Measurements from ENCODE around the gene NPR1. TPM values are rescaled to one million over a fixed set of nuclear protein-coding genes. Genes with fewer than 3 reads are reported as not detected.

NPR1 gene
- total RNA-seq, 3 donors from 2014 or later: 0.16 to 0.26 (median 0.23) TPM

DNA sequence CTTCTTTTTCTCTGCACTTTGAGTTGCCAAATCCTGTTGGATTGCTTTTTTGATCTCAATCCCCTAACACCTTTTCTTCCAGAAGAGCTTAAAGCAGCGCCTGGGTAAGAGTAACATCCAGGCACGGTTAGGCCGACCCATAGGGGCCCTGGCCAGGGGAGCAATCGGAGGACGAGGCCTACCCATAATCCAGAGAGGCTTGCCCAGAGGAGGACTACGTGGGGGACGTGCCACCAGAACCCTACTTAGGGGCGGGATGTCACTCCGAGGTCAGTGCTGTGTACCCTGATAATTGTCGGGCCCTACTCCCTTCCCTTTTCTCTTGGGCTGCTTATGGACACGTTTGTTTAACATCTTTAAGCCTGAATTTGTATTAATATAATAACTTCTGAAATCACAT, 36.3 kb upstream of the NPR1 start:
- Mint-ChIP-seq H3K4me1 (ENCODE audit: low read depth) (peaks cover 59% of the 10 kb centered on the region), H3K4me3 (no peak overlapping the region), H3K27me3 (ENCODE audit: low read depth) (no peaks in the 10 kb centered on the region), H3K9me3 (no peaks in the 10 kb centered on the region), H3K36me3 (ENCODE audit: insufficient read depth) (peaks cover 57% of the 10 kb centered on the region)
- ATAC-seq (no peak), DNase-seq (no peak)

GRCh38 chr1:153643100-153643499, 35.4 kb upstream of the NPR1 start:
- Mint-ChIP-seq H3K4me1 (ENCODE audit: low read depth) (peaks cover 58% of the 10 kb centered on the region), H3K4me3 (no peak overlapping the region)
- DNase-seq: no peak

GRCh38 chr1:153643816-153644215, 34.7 kb upstream of the NPR1 start:
- no peak for ATAC-seq
- no peaks in the 10 kb centered on the region for H3K9me3 Mint-ChIP-seq
- peaks cover 55% of the 10 kb centered on the region for H3K36me3 Mint-ChIP-seq (ENCODE audit: insufficient read depth)
- no peak for DNase-seq
- H3K4me3 Mint-ChIP-seq: no peak overlapping the region
- H3K4me1 Mint-ChIP-seq (ENCODE audit: low read depth): peaks cover 62% of the 10 kb centered on the region
- H3K27me3 Mint-ChIP-seq (ENCODE audit: low read depth): no peaks in the 10 kb centered on the region

More at GRCh38 chr1:153643100-153643499, 35.4 kb upstream of the NPR1 start:
- peaks cover 55% of the 10 kb centered on the region for H3K36me3 Mint-ChIP-seq (ENCODE audit: insufficient read depth)
- no peaks in the 10 kb centered on the region for H3K9me3 Mint-ChIP-seq
- no peaks in the 10 kb centered on the region for H3K27me3 Mint-ChIP-seq (ENCODE audit: low read depth)
- ATAC-seq: no peak

- Mint-ChIP-seq H3K36me3 (ENCODE audit: insufficient read depth) (peaks cover 45% of the 10 kb centered on the region), H3K27me3 (ENCODE audit: low read depth) (no peaks in the 10 kb centered on the region), H3K4me3 (no peak overlapping the region), H3K4me1 (ENCODE audit: low read depth) (peaks cover 65% of the 10 kb centered on the region), H3K9me3 (no peaks in the 10 kb centered on the region)
- no peak for ATAC-seq
- DNase-seq: no peak
Observed at GRCh38 chr1:153646672-153647345, 31.7 kb upstream of the NPR1 start.

DNA sequence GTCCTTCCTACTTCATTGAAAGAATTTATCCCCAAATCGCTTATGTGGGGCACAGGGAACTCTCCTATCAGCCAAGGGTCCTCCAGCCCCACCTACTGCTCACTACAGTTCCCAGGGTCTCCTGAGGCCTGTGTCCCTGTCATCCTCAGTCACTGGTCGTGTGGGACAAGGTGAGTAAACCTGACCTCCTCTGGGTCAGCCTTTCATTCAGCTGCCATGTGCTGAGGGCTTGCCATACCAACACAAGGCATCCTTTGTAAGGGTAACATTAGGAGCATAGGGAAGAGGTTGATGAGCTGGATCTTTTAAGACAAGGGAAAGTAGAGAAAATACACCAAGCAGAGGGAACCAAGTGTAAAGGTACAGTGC, 31.2 kb upstream of the NPR1 start:
- Mint-ChIP-seq H3K4me3 (no peak overlapping the region), H3K9me3 (no peaks in the 10 kb centered on the region), H3K27me3 (ENCODE audit: low read depth) (no peaks in the 10 kb centered on the region), H3K4me1 (ENCODE audit: low read depth) (peaks cover 61% of the 10 kb centered on the region), H3K36me3 (ENCODE audit: insufficient read depth) (peaks cover 40% of the 10 kb centered on the region)
- no peak for DNase-seq
- ATAC-seq: no peak

- peaks cover 58% of the 10 kb centered on the region for H3K4me1 Mint-ChIP-seq (ENCODE audit: low read depth)
- H3K27me3 Mint-ChIP-seq (ENCODE audit: low read depth): no peaks in the 10 kb centered on the region
- H3K4me3 Mint-ChIP-seq: no peak overlapping the region
- no peak for ATAC-seq
- H3K9me3 Mint-ChIP-seq: no peaks in the 10 kb centered on the region
- no peak for DNase-seq
- peaks cover 38% of the 10 kb centered on the region for H3K36me3 Mint-ChIP-seq (ENCODE audit: insufficient read depth)
Observed at GRCh38 chr1:153648000-153648643, 30.4 kb upstream of the NPR1 start.

DNA sequence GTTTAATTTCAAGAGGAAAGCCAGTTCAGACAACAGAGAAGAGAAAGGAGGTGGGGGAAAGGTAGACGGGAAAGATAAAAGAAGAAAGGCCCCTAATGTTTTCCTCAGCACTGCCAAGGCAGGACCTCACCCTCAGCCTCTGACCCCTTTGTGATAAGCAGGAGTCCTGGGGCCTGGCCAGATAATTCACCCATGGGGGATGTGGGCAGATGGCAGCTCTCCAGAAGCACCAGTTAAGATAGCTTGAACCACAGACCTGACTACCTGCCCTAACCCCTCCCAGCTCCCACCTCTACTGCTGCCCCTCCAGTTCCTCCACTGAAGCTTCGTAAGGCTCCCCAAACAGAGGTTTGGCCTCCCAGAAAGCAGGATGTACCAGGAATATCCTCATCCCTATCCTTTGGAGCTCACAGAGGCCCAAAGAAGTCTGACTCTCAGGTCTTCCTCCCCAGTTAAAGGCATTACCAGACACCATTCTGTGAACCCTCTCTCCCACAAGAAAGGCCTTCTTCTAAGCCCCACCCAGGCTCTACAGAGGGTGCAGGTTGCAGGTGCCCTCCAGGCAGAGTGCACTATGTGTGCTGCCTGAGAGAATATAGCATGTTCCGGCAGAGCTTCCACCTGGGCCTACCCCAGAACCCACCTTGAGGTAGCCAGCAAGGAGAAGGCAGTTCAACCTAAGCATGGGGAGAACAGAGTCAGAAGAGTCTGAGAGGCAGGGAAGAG, 29.2 kb upstream of the NPR1 start:
- peaks cover 27% of the 10 kb centered on the region for H3K36me3 Mint-ChIP-seq (ENCODE audit: insufficient read depth)
- peaks cover 47% of the 10 kb centered on the region for H3K4me1 Mint-ChIP-seq (ENCODE audit: low read depth)
- DNase-seq: no peak
- no peaks in the 10 kb centered on the region for H3K27me3 Mint-ChIP-seq (ENCODE audit: low read depth)
- ATAC-seq: peak; percentile 42 to 51
- no peaks in the 10 kb centered on the region for H3K9me3 Mint-ChIP-seq
- no peak overlapping the region for H3K4me3 Mint-ChIP-seq

DNA sequence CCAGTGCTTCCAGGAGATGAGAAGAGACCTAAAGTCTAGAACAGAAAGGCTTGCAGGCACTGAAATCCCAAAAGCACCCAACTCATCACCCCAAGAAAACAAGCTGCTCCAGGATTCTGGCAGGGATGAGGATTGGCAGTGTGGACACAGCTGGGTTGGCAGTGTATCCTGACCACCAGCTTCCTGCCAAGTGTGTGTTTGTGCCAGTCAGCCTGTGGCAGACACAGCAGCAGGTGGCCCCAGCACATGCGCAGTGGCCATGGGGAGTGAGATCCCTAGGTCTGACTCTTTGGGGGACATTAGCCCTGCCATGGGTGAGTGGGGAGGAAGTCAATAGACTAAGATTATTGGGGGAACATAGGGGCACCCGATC, 28.6 kb upstream of the NPR1 start:
- peak; percentile 40 to 42 for ATAC-seq
- peaks cover 43% of the 10 kb centered on the region for H3K4me1 Mint-ChIP-seq (ENCODE audit: low read depth)
- DNase-seq: no peak
- H3K27me3 Mint-ChIP-seq (ENCODE audit: low read depth): no peaks in the 10 kb centered on the region
- no peak overlapping the region for H3K4me3 Mint-ChIP-seq
- no peaks in the 10 kb centered on the region for H3K9me3 Mint-ChIP-seq
- peaks cover 23% of the 10 kb centered on the region for H3K36me3 Mint-ChIP-seq (ENCODE audit: insufficient read depth)

- ATAC-seq: no peak
- DNase-seq: no peak
- Mint-ChIP-seq H3K4me1 (ENCODE audit: low read depth) (peaks cover 25% of the 10 kb centered on the region), H3K36me3 (ENCODE audit: insufficient read depth) (peaks cover 6% of the 10 kb centered on the region), H3K9me3 (no peaks in the 10 kb centered on the region), H3K27me3 (ENCODE audit: low read depth) (no peaks in the 10 kb centered on the region), H3K4me3 (no peak overlapping the region)
Observed at GRCh38 chr1:153651771-153652170, 26.7 kb upstream of the NPR1 start.

- no peak for ATAC-seq
- no peaks in the 10 kb centered on the region for H3K27me3 Mint-ChIP-seq (ENCODE audit: low read depth)
- no peak for DNase-seq
- H3K4me1 Mint-ChIP-seq (ENCODE audit: low read depth): peaks cover 18% of the 10 kb centered on the region
- H3K36me3 Mint-ChIP-seq (ENCODE audit: insufficient read depth): no peaks in the 10 kb centered on the region
- H3K9me3 Mint-ChIP-seq: no peaks in the 10 kb centered on the region
- no peak overlapping the region for H3K4me3 Mint-ChIP-seq
Observed at GRCh38 chr1:153652805-153653500, 25.5 kb upstream of the NPR1 start.

DNA sequence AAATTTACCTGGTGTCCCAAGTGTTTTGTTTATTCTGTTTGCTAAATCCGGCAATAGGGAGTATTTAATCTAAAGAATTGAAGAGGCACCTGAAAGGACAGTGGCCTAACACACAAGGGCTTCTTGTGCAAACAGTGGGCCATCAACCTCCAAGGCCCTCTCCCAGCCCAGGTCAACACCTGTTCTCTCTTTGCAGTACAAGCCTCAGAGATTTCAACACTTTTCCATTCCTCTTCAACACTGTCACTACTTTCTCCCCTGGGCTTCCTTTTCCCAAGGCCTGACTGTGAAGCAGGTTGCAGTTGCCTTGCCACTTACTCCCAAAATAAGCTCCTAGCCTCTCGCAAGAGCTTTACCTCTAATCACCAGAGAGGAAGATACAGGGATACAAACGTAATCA, 23.2 kb upstream of the NPR1 start:
- peaks cover 11% of the 10 kb centered on the region for H3K4me1 Mint-ChIP-seq (ENCODE audit: low read depth)
- no peak overlapping the region for H3K4me3 Mint-ChIP-seq
- no peak for ATAC-seq
- no peaks in the 10 kb centered on the region for H3K9me3 Mint-ChIP-seq
- DNase-seq: no peak
- H3K27me3 Mint-ChIP-seq (ENCODE audit: low read depth): no peaks in the 10 kb centered on the region
- no peaks in the 10 kb centered on the region for H3K36me3 Mint-ChIP-seq (ENCODE audit: insufficient read depth)

GRCh38 chr1:153658400-153659174, 19.9 kb upstream of the NPR1 start, which contains the start of gene SNAPIN:
Gene SNAPIN (plus strand): TSS chr1:153658703. CDS start chr1:153658744, 41 bp downstream.
- Mint-ChIP-seq H3K4me1 (ENCODE audit: low read depth) (peaks cover 11% of the 10 kb centered on the region), H3K4me3 (peak within 1 kb of the TSS; percentile 91), H3K9me3 (no peaks in the 10 kb centered on the region), H3K36me3 (ENCODE audit: insufficient read depth) (peaks cover 17% of the 10 kb centered on the region), H3K27me3 (ENCODE audit: low read depth) (no peaks in the 10 kb centered on the region)
- DNase-seq: peak; percentile 84
- ATAC-seq: peak; percentile 97

GRCh38 chr1:153659175-153659534, 19.3 kb upstream of the NPR1 start:
- Mint-ChIP-seq H3K36me3 (ENCODE audit: insufficient read depth) (peaks cover 19% of the 10 kb centered on the region), H3K9me3 (no peaks in the 10 kb centered on the region), H3K27me3 (ENCODE audit: low read depth) (no peaks in the 10 kb centered on the region), H3K4me3 (peak overlapping the region; percentile 91), H3K4me1 (ENCODE audit: low read depth) (peaks cover 11% of the 10 kb centered on the region)
- DNase-seq (no peak), ATAC-seq (no peak)

GRCh38 chr1:153659656-153660055, 18.8 kb upstream of the NPR1 start:
- Mint-ChIP-seq H3K4me1 (ENCODE audit: low read depth) (peaks cover 11% of the 10 kb centered on the region), H3K9me3 (no peaks in the 10 kb centered on the region), H3K36me3 (ENCODE audit: insufficient read depth) (peaks cover 22% of the 10 kb centered on the region), H3K27me3 (ENCODE audit: low read depth) (no peaks in the 10 kb centered on the region), H3K4me3 (peak overlapping the region; percentile 91)
- ATAC-seq (no peak), DNase-seq (no peak)

All from activated T-cell treated with anti-CD3 and anti-CD28 coated beads, Interleukin-2, amount 50 U/mL, for 4 hours (primary cell).